NOMO-1 treated with DMSO at 0.1 percent for 48 hours (cell line): ENCODE data around the gene KRTAP7-1.
A peak's percentile ranks its signal among the peaks of the same experiment; 100 is the strongest.

Source experiments
- DNase-seq: peaks from one replicate; lab custom pipeline; 2025; ENCODE audit not compliant: unreplicated experiment; lab: John Stamatoyannopoulos, UW

KRTAP7-1 gene

GRCh38 chr21:30829659-30830058 lies at the start of gene KRTAP7-1:
KRTAP7-1 (minus strand) TSS chr21:30829759; CDS start chr21:30829698, 61 bp downstream.
- no peak for DNase-seq

- no peak for DNase-seq
Measured at GRCh38 chr21:30874526-30874925, 45.0 kb upstream of the KRTAP7-1 start.

GRCh38 chr21:30847627-30848500 lies 18.3 kb upstream of the KRTAP7-1 start:
- no peak for DNase-seq

GRCh38 chr21:30842990-30843389 lies 13.4 kb upstream of the KRTAP7-1 start:
- DNase-seq, result no peak

- no peak for DNase-seq
Measured at GRCh38 chr21:30839304-30839703, 9.7 kb upstream of the KRTAP7-1 start.

- no peak for DNase-seq
Measured at GRCh38 chr21:30838536-30838935, 9.0 kb upstream of the KRTAP7-1 start.

GRCh38 chr21:30831194-30831765 lies 1.7 kb upstream of the KRTAP7-1 start:
- DNase-seq, result peak; percentile 1

GRCh38 chr21:30818837-30819610 lies 10.5 kb downstream of the KRTAP7-1 start:
- no peak for DNase-seq

- no peak for DNase-seq
Measured at GRCh38 chr21:30813174-30813573, 16.4 kb downstream of the KRTAP7-1 start, which contains the start of gene KRTAP8-1. KRTAP8-1 (minus strand) TSS chr21:30813274; CDS start chr21:30813220, 54 bp downstream.

GRCh38 chr21:30800605-30801004 lies 29.0 kb downstream of the KRTAP7-1 start:
- no peak for DNase-seq

- no peak for DNase-seq
Measured at GRCh38 chr21:30793581-30794314, 35.8 kb downstream of the KRTAP7-1 start.

- no peak for DNase-seq
Measured at GRCh38 chr21:30779249-30779648, 50.3 kb downstream of the KRTAP7-1 start.
